Smooth muscle cell of the brain vasculature (primary cell): ENCODE measurements around the gene MAD1L1.

ENCODE experiments used
- DNase-seq: peaks from one replicate; pipeline ENCODE4 v3.0.0-alpha.2; 2012; ENCODE audit warnings: low read depth, low spot score

Gene MAD1L1

GRCh38 chr7:1957471-1958225, 275.1 kb downstream of the MAD1L1 start:
- DNase-seq: no peak

GRCh38 chr7:1956611-1957470, 275.9 kb downstream of the MAD1L1 start:
- no peak for DNase-seq

- no peak for DNase-seq
Measured at GRCh38 chr7:1956141-1956540, 276.6 kb downstream of the MAD1L1 start.

GRCh38 chr7:1954366-1955004, 278.3 kb downstream of the MAD1L1 start:
- no peak for DNase-seq

- no peak for DNase-seq
Measured at GRCh38 chr7:1953199-1954190, 279.2 kb downstream of the MAD1L1 start.

- no peak for DNase-seq
Measured at GRCh38 chr7:1952781-1953180, 280.0 kb downstream of the MAD1L1 start.

GRCh38 chr7:1952169-1952760, 280.5 kb downstream of the MAD1L1 start:
- DNase-seq: no peak

- DNase-seq: no peak
Measured at GRCh38 chr7:1951600-1951999, 281.1 kb downstream of the MAD1L1 start.

- no peak for DNase-seq
Measured at GRCh38 chr7:1951159-1951536, 281.6 kb downstream of the MAD1L1 start.

GRCh38 chr7:1950452-1951158, 282.1 kb downstream of the MAD1L1 start:
- DNase-seq: no peak

- DNase-seq: no peak
Measured at GRCh38 chr7:1950066-1950451, 282.7 kb downstream of the MAD1L1 start.

- no peak for DNase-seq
Measured at GRCh38 chr7:1949681-1950055, 283.1 kb downstream of the MAD1L1 start.

- no peak for DNase-seq
Measured at GRCh38 chr7:1948887-1949680, 283.7 kb downstream of the MAD1L1 start.

- DNase-seq: no peak
Measured at GRCh38 chr7:1948301-1948796, 284.4 kb downstream of the MAD1L1 start.

- no peak for DNase-seq
Measured at GRCh38 chr7:1947586-1948217, 285.0 kb downstream of the MAD1L1 start.

- no peak for DNase-seq
Measured at GRCh38 chr7:1946773-1947450, 285.8 kb downstream of the MAD1L1 start.

GRCh38 chr7:1946025-1946772, 286.5 kb downstream of the MAD1L1 start:
- DNase-seq: no peak
